Activated T-helper 1 cell treated with anti-CD3 and anti-CD28 coated beads, Interleukin-12 subunit alpha, Interleukin-12 subunit beta, Interleukin-2, Interleukin-4 antibody, amounts not matched to agents 30 ng/mL and 10 ng/mL and 1 ng/mL, durations not matched to agents 14 hours and 24 hours and 36 hours (primary cell): ENCODE results near the gene PTCD1. TPM values are rescaled to one million over a fixed set of nuclear protein-coding genes. Genes with fewer than 3 reads are reported as not detected.
"Not testable (repeated sequence)": the region's sequence is repeated elsewhere in the genome, so short reads cannot be mapped to it uniquely, and the experiment has no call there.

Experiments used
- DNase-seq: peaks from one replicate; pipeline ENCODE4 v3.0.0; 2021; ENCODE audit warnings: low spot score
- H3K27ac Mint-ChIP-seq: one replicate; pipeline ENCODE4 v1.8.0; 2021; ENCODE audit warnings: mild to moderate bottlenecking, mixed read lengths
- H3K27me3 Mint-ChIP-seq: one replicate; pipeline ENCODE4 v1.8.0; 2022; ENCODE audit warnings: mild to moderate bottlenecking, moderate library complexity, mixed read lengths; ENCODE audit not compliant: insufficient read depth
- H3K36me3 Mint-ChIP-seq: one replicate; pipeline ENCODE4 v1.8.0; 2021; ENCODE audit warnings: low read depth, mixed read lengths
- H3K4me1 Mint-ChIP-seq: one replicate; pipeline ENCODE4 v1.8.0; 2021; ENCODE audit warnings: low read depth, mixed read lengths
- H3K4me3 Mint-ChIP-seq: one replicate; pipeline ENCODE4 v1.8.0; 2021; ENCODE audit warnings: mild to moderate bottlenecking, moderate library complexity, mixed read lengths
- H3K9me3 Mint-ChIP-seq: one replicate; pipeline ENCODE4 v1.8.0; 2021; ENCODE audit warnings: mixed read lengths
- intact Hi-C: fragments of 100-400 bp; cut with micrococcal nuclease; formaldehyde crosslinking; loops from one replicate; pipeline ENCODE4 v1.15.1; 2024
- total RNA-seq: library from RNA; stranded (reverse); gene quantifications from 2 replicates; pipeline ENCODE4 v1.2.3, GENCODE V29; 2022

The PTCD1 gene
- total RNA-seq, 1 donor from 2014 or later: 16.0 TPM

DNA sequence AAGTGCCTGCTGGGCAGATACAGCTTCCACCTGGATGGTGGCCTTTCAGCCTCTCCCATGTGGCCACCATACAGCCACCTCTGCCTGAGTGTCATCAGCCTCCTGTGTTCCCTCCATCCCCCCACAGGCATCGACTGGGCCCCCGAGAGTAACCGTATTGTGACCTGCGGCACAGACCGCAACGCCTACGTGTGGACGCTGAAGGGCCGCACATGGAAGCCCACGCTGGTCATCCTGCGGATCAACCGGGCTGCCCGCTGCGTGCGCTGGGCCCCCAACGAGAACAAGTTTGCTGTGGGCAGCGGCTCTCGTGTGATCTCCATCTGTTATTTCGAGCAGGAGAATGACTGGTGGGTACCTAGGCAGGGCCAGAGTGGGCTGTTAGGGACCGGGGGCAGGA, 50.7 kb downstream of the PTCD1 start:
- intact Hi-C loops: loop anchor here (1.0 kb wide), 1 partner anchor 23 kb away; no protein-coding TSS in a partner anchor
- Mint-ChIP-seq H3K36me3 (peaks cover 33% of the 10 kb centered on the region), H3K4me3 (no peak overlapping the region), H3K27ac (no peak overlapping the region), H3K4me1 (peaks cover 12% of the 10 kb centered on the region), H3K9me3 (no peaks in the 10 kb centered on the region), H3K27me3 (no peaks in the 10 kb centered on the region)
- DNase-seq: no peak

DNA sequence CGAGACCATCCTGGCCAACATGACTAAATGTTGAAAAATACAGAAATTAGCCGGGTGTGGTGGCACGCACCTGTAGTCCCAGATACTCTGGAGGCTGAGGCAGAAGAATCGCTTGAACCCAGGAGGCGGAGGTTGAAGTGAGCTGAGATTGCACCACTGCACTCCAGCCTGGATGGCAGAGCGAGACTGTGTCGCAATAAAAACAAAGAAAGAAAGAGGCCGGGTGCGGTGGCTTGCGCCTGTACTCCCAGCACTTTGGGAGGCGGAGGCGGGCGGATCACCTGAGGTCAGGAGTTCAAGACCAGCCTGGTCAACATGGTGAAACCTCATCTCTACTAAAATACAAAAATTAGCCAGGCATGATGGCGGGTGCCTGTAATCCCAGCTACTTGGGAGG, 51.4 kb downstream of the PTCD1 start:
- intact Hi-C loops: loop anchor here (1.0 kb wide), 1 partner anchor 22 kb away; no protein-coding TSS in a partner anchor
- H3K4me1 Mint-ChIP-seq, H3K4me3 Mint-ChIP-seq, H3K27ac Mint-ChIP-seq, H3K9me3 Mint-ChIP-seq, DNase-seq, H3K27me3 Mint-ChIP-seq: not testable (repeated sequence)
- H3K36me3 Mint-ChIP-seq: peaks cover 33% of the 10 kb centered on the region

DNA sequence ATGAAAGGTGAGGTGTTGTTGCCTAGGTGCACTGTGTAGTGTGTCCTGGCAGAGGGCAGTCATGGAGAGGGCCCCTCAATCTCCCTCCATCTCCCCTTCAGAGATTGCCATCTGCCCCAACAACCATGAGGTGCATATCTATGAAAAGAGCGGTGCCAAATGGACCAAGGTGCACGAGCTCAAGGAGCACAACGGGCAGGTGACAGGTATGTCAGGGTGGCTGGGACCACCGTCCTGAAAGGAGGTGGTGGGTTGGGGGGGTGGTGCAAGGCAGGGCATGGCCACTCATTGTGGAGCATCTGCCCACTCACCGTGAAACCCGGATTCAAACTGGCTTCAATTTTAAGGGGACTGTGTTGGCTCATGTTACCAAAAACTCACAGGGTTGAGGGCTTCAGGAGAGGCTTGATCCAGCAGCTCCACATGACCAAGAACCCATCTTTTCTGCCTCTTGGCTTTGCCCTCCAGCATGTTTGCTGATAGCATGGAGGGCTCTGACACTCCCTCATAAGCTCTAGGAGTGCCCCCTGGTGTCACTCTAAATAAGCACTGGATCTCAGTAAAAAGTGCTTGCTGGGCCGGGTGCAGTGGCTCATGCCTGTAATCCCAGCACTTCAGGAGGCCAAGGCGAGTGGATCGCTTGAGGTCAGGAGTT, 51.9 kb downstream of the PTCD1 start:
- Mint-ChIP-seq H3K4me1 (peaks cover 8% of the 10 kb centered on the region), H3K9me3 (no peaks in the 10 kb centered on the region), H3K36me3 (peaks cover 30% of the 10 kb centered on the region), H3K27ac (no peak overlapping the region), H3K4me3 (no peak overlapping the region), H3K27me3 (no peaks in the 10 kb centered on the region)
- peak; percentile 22 for DNase-seq
- intact Hi-C loops: loop anchor here (1.0 kb wide), 1 partner anchor 21 kb away; no protein-coding TSS in a partner anchor

DNA sequence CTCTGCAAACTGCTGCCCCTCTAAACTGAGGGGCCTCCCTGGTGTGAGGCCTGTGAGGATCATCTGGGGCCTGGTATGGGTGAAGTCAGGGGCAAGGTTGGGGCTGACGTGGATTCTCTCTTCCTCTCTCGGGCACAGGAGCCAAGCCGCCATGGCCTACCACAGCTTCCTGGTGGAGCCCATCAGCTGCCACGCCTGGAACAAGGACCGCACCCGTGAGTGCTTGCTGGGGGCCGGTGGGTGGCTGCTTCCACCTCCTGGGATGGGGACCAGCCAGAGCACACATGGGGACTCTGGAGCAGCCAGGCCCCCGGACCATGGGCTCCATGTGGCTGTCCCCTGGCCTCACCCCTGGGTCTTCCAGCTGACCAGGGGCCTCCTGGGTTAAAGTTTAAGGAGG, 53.0 kb downstream of the PTCD1 start:
- no peak overlapping the region for H3K27ac Mint-ChIP-seq
- no peak for DNase-seq
- peaks cover 33% of the 10 kb centered on the region for H3K36me3 Mint-ChIP-seq
- H3K4me1 Mint-ChIP-seq: peaks cover 18% of the 10 kb centered on the region
- no peaks in the 10 kb centered on the region for H3K27me3 Mint-ChIP-seq
- no peaks in the 10 kb centered on the region for H3K9me3 Mint-ChIP-seq
- H3K4me3 Mint-ChIP-seq: no peak overlapping the region
- intact Hi-C loops: no loop called here

DNA sequence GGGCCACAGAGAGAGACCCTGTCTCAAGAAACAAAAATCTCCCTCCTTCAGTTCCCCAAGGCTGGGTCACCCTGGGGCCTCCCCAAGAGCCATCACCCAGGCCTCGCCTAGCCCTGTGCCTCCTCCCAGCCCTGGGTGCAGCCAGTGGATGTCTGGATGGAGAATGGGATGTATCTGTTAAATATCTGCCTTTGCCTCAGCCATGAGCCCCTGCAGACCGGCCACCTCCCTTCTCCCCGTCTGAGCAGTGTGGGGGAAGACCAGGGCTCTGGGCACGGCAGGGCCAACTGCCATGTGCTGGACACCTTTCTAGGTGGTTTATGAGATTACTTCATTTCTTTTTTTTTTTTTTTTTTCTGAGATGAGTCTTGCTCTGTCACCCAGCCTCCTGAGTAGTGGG, 54.1 kb downstream of the PTCD1 start:
- Mint-ChIP-seq H3K4me3 (no peak overlapping the region), H3K9me3 (no peaks in the 10 kb centered on the region), H3K4me1 (peaks cover 27% of the 10 kb centered on the region), H3K36me3 (peaks cover 37% of the 10 kb centered on the region), H3K27me3 (no peaks in the 10 kb centered on the region), H3K27ac (no peak overlapping the region)
- intact Hi-C loops: no loop called here
- DNase-seq: no peak

DNA sequence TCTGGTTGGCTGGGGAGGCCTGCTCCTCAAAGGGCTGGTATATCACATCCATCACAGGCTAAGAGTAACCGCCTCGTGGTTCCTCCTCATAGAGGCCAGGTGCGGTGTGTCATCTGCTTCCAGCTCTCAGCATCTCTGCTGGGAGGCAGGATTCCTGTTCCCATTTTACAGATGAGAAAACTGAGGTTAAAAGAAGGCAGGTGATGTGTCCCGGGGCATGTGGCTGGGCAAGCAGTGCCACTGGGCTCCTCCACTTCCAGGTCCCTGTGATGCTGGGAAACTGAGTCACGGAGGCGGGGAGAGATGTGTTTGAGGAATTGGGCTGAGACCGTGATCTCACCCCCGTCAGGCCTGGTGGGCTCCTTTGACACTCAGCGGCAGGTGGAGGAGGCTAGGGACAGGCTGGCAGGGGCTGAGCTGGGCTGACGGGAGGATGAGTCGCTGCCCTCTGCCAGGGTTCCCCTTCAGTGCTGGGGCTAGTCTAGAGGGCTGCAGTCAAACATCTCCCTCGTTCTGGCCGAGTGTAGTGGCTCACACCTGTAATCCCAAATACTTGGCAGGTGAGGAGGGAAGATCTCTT, 54.7 kb downstream of the PTCD1 start:
- Mint-ChIP-seq H3K27me3 (no peaks in the 10 kb centered on the region), H3K27ac (peak overlapping the region; percentile 41), H3K4me3 (no peak overlapping the region), H3K36me3 (peaks cover 40% of the 10 kb centered on the region), H3K4me1 (peaks cover 33% of the 10 kb centered on the region), H3K9me3 (no peaks in the 10 kb centered on the region)
- intact Hi-C loops: no loop called here
- no peak for DNase-seq

DNA sequence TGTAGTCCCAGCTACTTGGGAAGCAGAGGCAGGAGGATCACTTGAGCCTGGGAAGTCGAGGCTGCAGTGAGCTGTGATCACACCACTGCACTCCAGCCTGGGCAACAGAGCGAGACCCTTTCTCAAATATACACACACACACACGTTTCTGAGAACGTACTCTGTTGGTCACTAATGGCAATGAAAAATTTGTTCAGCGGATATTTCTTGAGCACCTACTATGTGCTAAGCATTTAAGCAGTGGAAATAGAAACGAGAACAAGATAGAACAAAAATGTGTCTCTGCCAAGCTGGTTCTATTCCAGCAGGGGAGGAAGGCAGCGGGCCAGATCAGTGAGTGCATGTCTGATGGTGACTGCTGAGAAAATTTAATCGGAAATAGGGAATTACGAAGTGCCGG, 55.4 kb downstream of the PTCD1 start:
- intact Hi-C loops: no loop called here
- Mint-ChIP-seq H3K9me3 (no peaks in the 10 kb centered on the region), H3K4me1 (peaks cover 34% of the 10 kb centered on the region), H3K4me3 (no peak overlapping the region), H3K36me3 (peaks cover 38% of the 10 kb centered on the region), H3K27ac (peak overlapping the region; percentile 41), H3K27me3 (no peaks in the 10 kb centered on the region)
- no peak for DNase-seq

DNA sequence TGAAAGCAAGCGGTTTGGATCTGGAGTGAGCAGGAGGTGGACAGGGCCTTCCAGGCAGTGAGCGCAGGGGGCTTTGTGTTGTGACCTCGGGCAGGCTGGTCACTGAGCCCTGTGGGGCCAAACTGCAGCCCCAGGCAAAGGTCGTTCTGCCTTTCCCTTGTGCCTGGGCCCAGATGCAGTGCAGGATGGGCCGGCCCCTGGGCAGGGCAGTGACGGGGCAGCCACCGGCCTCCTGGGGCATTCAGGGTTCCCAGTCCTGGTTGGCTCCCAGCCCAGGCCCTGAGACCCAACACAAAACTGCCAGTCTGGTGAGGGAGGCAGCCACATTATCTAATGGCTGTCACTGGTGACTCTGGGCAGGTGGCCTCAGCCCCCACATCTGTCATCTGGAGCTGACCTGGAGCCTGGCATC, 56.9 kb downstream of the PTCD1 start:
- no peaks in the 10 kb centered on the region for H3K27me3 Mint-ChIP-seq
- intact Hi-C loops: loop anchor here (1.0 to 2.0 kb wide), 6 partner anchors 11 to 177 kb away; partner anchors contain the start of genes BUD31, CPSF4, PDAP1 and PTCD1

DNA sequence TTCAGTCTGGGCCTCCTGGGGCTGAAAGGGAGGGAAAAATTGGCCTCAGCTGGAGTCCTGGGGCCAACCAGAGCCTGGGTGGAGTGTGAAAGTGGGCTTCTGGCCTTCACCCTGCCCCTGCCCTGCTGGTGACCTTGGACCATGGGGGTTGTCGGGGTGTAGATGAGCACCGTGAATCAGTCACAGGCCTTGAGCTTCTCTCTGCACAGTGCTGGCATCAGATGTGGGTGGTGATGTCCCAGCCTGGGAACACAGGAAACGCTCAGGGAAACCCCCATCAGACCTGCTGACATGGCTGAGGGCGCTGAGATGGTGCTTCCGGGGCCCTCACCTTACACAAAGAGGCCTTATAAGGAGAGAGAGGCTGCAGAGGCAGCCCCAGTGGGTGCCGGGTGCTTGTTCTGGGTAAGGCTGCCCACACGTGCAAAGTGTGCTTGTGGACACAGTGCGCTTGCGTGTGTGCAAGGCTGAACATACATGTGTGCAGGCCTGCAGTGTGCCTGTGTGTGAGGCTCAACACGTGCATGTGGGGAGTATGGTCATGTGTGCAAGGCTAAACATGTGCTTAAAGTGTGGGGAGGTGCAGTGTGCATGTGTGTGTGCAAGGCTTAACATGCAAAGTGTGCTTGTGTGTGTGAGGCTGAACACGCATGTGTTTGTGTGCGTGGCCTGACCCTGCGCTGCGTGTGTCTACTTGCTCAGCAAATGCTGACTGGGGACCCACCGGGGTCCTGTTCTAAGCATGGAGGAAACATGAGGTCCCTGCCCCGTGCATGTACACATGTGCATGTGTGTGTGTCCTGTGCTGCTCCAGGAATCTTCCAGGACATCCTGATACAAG, 57.6 kb downstream of the PTCD1 start:
- intact Hi-C loops: loop anchor here (1.0 to 2.0 kb wide), 6 partner anchors 11 to 178 kb away; partner anchors contain the start of genes BUD31, CPSF4, PDAP1 and PTCD1
- Mint-ChIP-seq H3K27ac (peak overlapping the region; percentile 91), H3K36me3 (peaks cover 34% of the 10 kb centered on the region), H3K9me3 (no peaks in the 10 kb centered on the region), H3K4me3 (peak overlapping the region; percentile 86), H3K4me1 (peaks cover 34% of the 10 kb centered on the region), H3K27me3 (no peaks in the 10 kb centered on the region)
- peak; percentile 89 for DNase-seq

More for the DNA sequence above, 56.9 kb downstream of the PTCD1 start:
- Mint-ChIP-seq H3K36me3 (peaks cover 39% of the 10 kb centered on the region), H3K4me3 (peak overlapping the region; percentile 86), H3K9me3 (no peaks in the 10 kb centered on the region), H3K27ac (peak overlapping the region; percentile 91), H3K4me1 (peaks cover 34% of the 10 kb centered on the region)
- DNase-seq: no peak

DNA sequence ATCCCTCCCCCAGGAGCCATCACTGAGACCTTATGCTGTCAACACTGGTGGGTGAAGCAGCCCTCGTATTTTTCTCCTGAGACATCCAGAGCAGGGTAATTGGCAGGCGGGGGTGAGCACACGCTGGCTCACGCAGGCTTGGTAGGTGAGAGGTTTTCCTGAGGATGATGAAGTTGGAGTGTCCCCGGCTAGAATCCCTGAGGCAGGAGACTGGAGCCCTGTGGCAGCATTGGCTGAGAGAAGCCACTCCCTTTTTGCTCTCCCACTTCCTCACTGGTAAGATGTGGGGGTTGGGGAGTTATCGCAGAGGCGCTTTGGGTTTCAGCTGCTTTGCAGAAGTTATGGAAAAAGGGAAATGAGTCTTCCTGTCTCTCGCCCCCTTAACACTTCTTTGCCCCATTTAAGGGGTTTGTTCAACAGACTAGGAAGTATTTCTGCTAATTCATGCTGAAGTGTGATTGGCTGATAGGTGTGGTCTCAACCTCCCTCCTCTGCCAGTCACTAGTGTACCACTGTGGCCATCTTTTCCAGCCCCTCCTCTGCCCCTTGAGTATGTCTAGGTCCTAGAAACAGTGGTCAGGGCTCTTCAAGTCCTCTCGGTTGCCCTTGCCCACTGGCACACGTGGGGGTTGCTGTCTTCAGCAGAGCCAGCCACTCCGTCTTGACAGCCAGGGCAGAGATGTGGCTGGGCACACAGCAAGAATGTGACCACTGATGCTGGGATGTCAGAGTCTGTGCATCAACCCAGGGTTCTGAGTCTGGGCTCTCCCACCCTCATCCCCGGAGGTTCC, 58.4 kb downstream of the PTCD1 start:
- DNase-seq: peak; percentile 26
- H3K36me3 Mint-ChIP-seq: peaks cover 31% of the 10 kb centered on the region
- peak overlapping the region; percentile 91 for H3K27ac Mint-ChIP-seq
- intact Hi-C loops: loop anchor here (2.0 kb wide), 4 partner anchors 49 to 179 kb away; partner anchors contain the start of genes CPSF4, PTCD1, ZKSCAN5 and ZNF655
- peak overlapping the region; percentile 86 for H3K4me3 Mint-ChIP-seq
- peaks cover 34% of the 10 kb centered on the region for H3K4me1 Mint-ChIP-seq
- no peaks in the 10 kb centered on the region for H3K27me3 Mint-ChIP-seq
- H3K9me3 Mint-ChIP-seq: no peaks in the 10 kb centered on the region

DNA sequence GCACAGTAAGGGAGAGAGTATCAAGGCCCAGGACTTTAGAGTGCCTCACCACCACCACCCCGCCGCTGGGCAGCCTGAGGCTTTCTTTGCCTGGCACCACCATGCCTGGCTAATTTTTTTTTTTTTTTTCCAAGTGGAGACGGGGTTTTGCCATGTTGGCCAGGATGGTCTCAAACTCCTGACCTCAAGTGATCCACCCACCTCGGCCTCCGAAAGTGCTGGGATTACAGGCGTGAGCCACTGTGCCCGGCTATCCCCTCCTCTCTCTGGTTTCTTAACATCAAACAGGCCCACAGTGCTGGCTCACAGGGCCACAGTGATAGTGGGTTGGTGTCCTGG, 58.9 kb downstream of the PTCD1 start:
- Mint-ChIP-seq H3K27ac (peak overlapping the region; percentile 91), H3K4me3 (peak overlapping the region; percentile 86), H3K4me1 (peaks cover 34% of the 10 kb centered on the region), H3K36me3 (peaks cover 31% of the 10 kb centered on the region)
- intact Hi-C loops: loop anchor here (2.0 kb wide), 4 partner anchors 49 to 179 kb away; partner anchors contain the start of genes CPSF4, PTCD1, ZKSCAN5 and ZNF655
- not testable (repeated sequence) for DNase-seq, H3K27me3 Mint-ChIP-seq, H3K9me3 Mint-ChIP-seq

DNA sequence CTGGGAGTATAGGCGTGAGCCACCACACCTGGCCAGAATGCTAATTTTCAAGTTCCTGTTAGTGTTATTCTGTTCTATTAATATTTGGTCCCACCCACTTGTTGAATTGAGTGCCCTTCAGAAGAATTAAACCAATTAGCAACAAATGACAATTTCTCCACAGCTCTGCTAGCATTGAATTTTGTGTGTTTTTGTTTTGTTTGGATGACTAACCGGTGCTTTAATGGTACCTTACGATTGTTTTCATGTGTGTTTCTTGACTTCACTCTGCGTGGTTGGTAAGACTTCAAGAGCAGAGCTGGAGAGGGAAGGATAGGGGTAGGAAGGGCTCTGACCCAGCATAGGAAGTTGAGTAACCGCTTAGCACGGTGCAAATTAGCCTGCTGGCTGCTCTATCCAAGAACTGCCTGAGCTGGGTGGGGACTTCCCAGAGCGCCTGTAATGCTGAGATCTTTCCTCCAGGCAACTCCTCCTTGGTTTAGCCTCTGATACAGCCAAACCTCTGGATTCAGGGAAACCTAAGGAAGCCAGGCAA, 59.5 kb downstream of the PTCD1 start:
- DNase-seq: peak; percentile 36
- H3K4me1 Mint-ChIP-seq: peaks cover 34% of the 10 kb centered on the region
- H3K4me3 Mint-ChIP-seq: peak overlapping the region; percentile 86

More for the DNA sequence above, 59.5 kb downstream of the PTCD1 start:
- Mint-ChIP-seq H3K36me3 (peaks cover 31% of the 10 kb centered on the region), H3K9me3 (no peaks in the 10 kb centered on the region), H3K27ac (peak overlapping the region; percentile 91), H3K27me3 (no peaks in the 10 kb centered on the region)
- intact Hi-C loops: no loop called here
